Sigmoid colon (tissue), 7 donors: ENCODE data around the gene ZWILCH. TPM values are rescaled to one million over a fixed set of nuclear protein-coding genes. Genes with fewer than 3 reads are reported as not detected.

ENCODE experiments used
- DNase-seq: peaks from one replicate; pipeline ENCODE4 v3.0.0-alpha.2; 2019
- H3K27ac ChIP-seq, 4 donors: fragments of 200-600 bp; sonication (generic); one replicate each; pipeline ENCODE4 v1.5.1; 2016 to 2019; ENCODE audit warnings: mild to moderate bottlenecking in 1 of 4
- H3K27me3 ChIP-seq, 3 donors: fragments of 200-600 bp; sonication (generic); one replicate each; pipeline ENCODE4 v1.5.1; 2019; ENCODE audit warnings: mild to moderate bottlenecking in 1 of 3
- H3K36me3 ChIP-seq, 4 donors: fragments of 200-600 bp; sonication (generic); one replicate each; pipeline ENCODE4 v1.5.1; 2016 to 2019
- H3K4me1 ChIP-seq, 4 donors: fragments of 200-600 bp; sonication (generic); one replicate each; pipeline ENCODE4 v1.5.1; 2017 to 2019
- H3K4me3 ChIP-seq, 4 donors: fragments of 200-600 bp; sonication (generic); one replicate each; pipeline ENCODE4 v1.5.1; 2017 to 2019; ENCODE audit warnings: mild to moderate bottlenecking in 2 of 4, moderate library complexity in 1 of 4
- H3K9me3 ChIP-seq, 4 donors: fragments of 200-600 bp in 3 of 4; sonication (generic) in 3 of 4; one replicate each; pipeline versions ENCODE4 v1.5.1 to v1.6.1; 2013 to 2019
- CTCF ChIP-seq, 4 experiments: fragments of 450-650 bp in 3 of 4; fragments of 200-600 bp in 1 of 4; IDR thresholded peaks; one replicate each; pipeline ENCODE4 v1.5.1; 2016 to 2019; ENCODE audit warnings: antibody characterized with exemption in 4 of 4, mild to moderate bottlenecking in 3 of 4, moderate library complexity in 2 of 4
- EP300 ChIP-seq, 4 donors: sonication (generic); formaldehyde crosslinking; IDR thresholded peaks; one replicate each; pipeline ENCODE4 v1.6.1; 2017; ENCODE audit warnings: antibody characterized with exemption in 4 of 4
- POLR2A ChIP-seq, 2 donors: fragments of 450-650 bp; IDR thresholded peaks; one replicate each; pipeline ENCODE4 v1.6.1; 2016; ENCODE audit warnings: antibody characterized with exemption in 2 of 2, mild to moderate bottlenecking in 2 of 2, moderate library complexity in 2 of 2
- POLR2AphosphoS5 ChIP-seq, 4 donors: sonication (generic); formaldehyde crosslinking; IDR thresholded peaks; one replicate each; pipeline ENCODE4 v1.6.1; 2017; ENCODE audit warnings: antibody characterized with exemption in 4 of 4
- WGBS, 2 donors: extraction: QIAGEN DNeasy Blood & Tissue Kit; methylation state at CpG; one replicate each; pipeline ENCODE4 v1.1.7; 2013; 5-methylcytosine and 5-hydroxymethylcytosine counted together
- intact Hi-C: fragments of 100-400 bp; cut with DNase I; formaldehyde crosslinking; loops from one replicate; pipeline ENCODE4 v1.15.1; 2023
- polyA plus RNA-seq, 3 donors: library from polyadenylated mRNA; stranded (reverse); fragments of 200-250 nt; gene quantifications; one replicate each; pipeline ENCODE4 v1.2.3, GENCODE V29; 2013
- total RNA-seq, 4 donors: library from RNA; depleted of rRNA; stranded (reverse); fragments of >200 nt; gene quantifications; one replicate each; pipeline ENCODE4 v1.1.0, GENCODE V29; 2016
- donor health status: healthy with polysubstance abuse.
- donor health status: Bipolar disorder and iron deficiency.
- donor health status: healthy.

ZWILCH gene
- total and polyA plus RNA-seq, 7 donors, result 3.1 to 9.3 (median 5.8) TPM

- DNase-seq, result no peak
- WGBS, 2 donors, result 92 to 93% methylated on average over 9 of the region's 9 CpGs
- intact Hi-C loops, result no loop called here
- no peaks in the 10 kb centered on the region for H3K9me3 ChIP-seq
- H3K27me3 ChIP-seq, result no peaks in the 10 kb centered on the region
- H3K4me1 ChIP-seq, result no peaks in the 10 kb centered on the region
- no peak overlapping the region for H3K27ac ChIP-seq
- H3K36me3 ChIP-seq, result peaks cover 0 to 4% (median under 1%) of the 10 kb centered on the region in 4 donors
- H3K4me3 ChIP-seq, result no peak overlapping the region
- no peak for TF ChIP-seq POLR2A (IDR thresholded peaks at IDR 0.05)
- no peak for TF ChIP-seq POLR2AphosphoS5 (IDR thresholded peaks at IDR 0.05)
- no peak for TF ChIP-seq EP300 (IDR thresholded peaks at IDR 0.05)
- TF ChIP-seq CTCF (IDR thresholded peaks at IDR 0.05), result no peak
Measured at GRCh38 chr15:66535056-66535455, 29.9 kb downstream of the ZWILCH start.

- intact Hi-C loops, result no loop called here
- H3K27ac ChIP-seq, result no peak overlapping the region
- 98 to 100% methylated on average over 4 of the region's 4 CpGs for WGBS, 2 donors
- TF ChIP-seq POLR2A (IDR thresholded peaks at IDR 0.05), result no peak
- TF ChIP-seq POLR2AphosphoS5 (IDR thresholded peaks at IDR 0.05), result no peak
- no peak for TF ChIP-seq EP300 (IDR thresholded peaks at IDR 0.05)
- no peak for TF ChIP-seq CTCF (IDR thresholded peaks at IDR 0.05)
- no peaks in the 10 kb centered on the region for H3K9me3 ChIP-seq
- no peak for DNase-seq
- no peaks in the 10 kb centered on the region for H3K4me1 ChIP-seq
- peaks cover 0 to 4% (median 2%) of the 10 kb centered on the region in 4 donors for H3K36me3 ChIP-seq
- H3K4me3 ChIP-seq, result no peak overlapping the region
- no peaks in the 10 kb centered on the region for H3K27me3 ChIP-seq
Measured at GRCh38 chr15:66542896-66543295, 37.8 kb downstream of the ZWILCH start.

- H3K36me3 ChIP-seq, result peaks cover 0 to 5% (median under 1%) of the 10 kb centered on the region in 4 donors
- WGBS, 2 donors, result 96 to 98% methylated on average over 1 of the region's 1 CpG
Measured at GRCh38 chr15:66545255-66545654, 40.1 kb downstream of the ZWILCH start.

GRCh38 chr15:66555685-66556084 lies 50.6 kb downstream of the ZWILCH start:
- no peak overlapping the region for H3K4me3 ChIP-seq
- no peaks in the 10 kb centered on the region for H3K36me3 ChIP-seq
- TF ChIP-seq EP300 (IDR thresholded peaks at IDR 0.05), result no peak
- TF ChIP-seq POLR2AphosphoS5 (IDR thresholded peaks at IDR 0.05), result no peak
- TF ChIP-seq POLR2A (IDR thresholded peaks at IDR 0.05), result no peak
- TF ChIP-seq CTCF (IDR thresholded peaks at IDR 0.05), result no peak
- no peak for DNase-seq
- no peaks in the 10 kb centered on the region for H3K4me1 ChIP-seq
- H3K27me3 ChIP-seq, result no peaks in the 10 kb centered on the region
- H3K27ac ChIP-seq, result no peak overlapping the region
- intact Hi-C loops, result no loop called here
- no peaks in the 10 kb centered on the region for H3K9me3 ChIP-seq

More at GRCh38 chr15:66545255-66545654, 40.1 kb downstream of the ZWILCH start:
- no peaks in the 10 kb centered on the region for H3K9me3 ChIP-seq
- no peak overlapping the region for H3K4me3 ChIP-seq
- H3K4me1 ChIP-seq, result no peaks in the 10 kb centered on the region
- intact Hi-C loops, result no loop called here
- TF ChIP-seq POLR2A (IDR thresholded peaks at IDR 0.05) (no peak), POLR2AphosphoS5 (IDR thresholded peaks at IDR 0.05) (no peak), CTCF (IDR thresholded peaks at IDR 0.05) (no peak), EP300 (IDR thresholded peaks at IDR 0.05) (no peak)
- H3K27me3 ChIP-seq, result no peaks in the 10 kb centered on the region
- H3K27ac ChIP-seq, result no peak overlapping the region
- no peak for DNase-seq

- no peak for TF ChIP-seq POLR2AphosphoS5 (IDR thresholded peaks at IDR 0.05)
- TF ChIP-seq EP300 (IDR thresholded peaks at IDR 0.05), result no peak
- no peak for TF ChIP-seq CTCF (IDR thresholded peaks at IDR 0.05)
- no peak for TF ChIP-seq POLR2A (IDR thresholded peaks at IDR 0.05)
- intact Hi-C loops, result no loop called here
- Histone ChIP-seq H3K4me1 (no peaks in the 10 kb centered on the region), H3K9me3 (no peaks in the 10 kb centered on the region), H3K27ac (no peak overlapping the region), H3K27me3 (no peaks in the 10 kb centered on the region), H3K36me3 (no peaks in the 10 kb centered on the region), H3K4me3 (no peak overlapping the region)
- no peak for DNase-seq
- 96 to 98% methylated on average over 6 of the region's 6 CpGs for WGBS, 2 donors
Measured at GRCh38 chr15:66558271-66558670, 53.1 kb downstream of the ZWILCH start.
